ENCODE data around the gene IP6K1. TPM values are rescaled to one million over a fixed set of nuclear protein-coding genes. Genes with fewer than 3 reads are reported as not detected.
"Not testable (repeated sequence)": the region's sequence is repeated elsewhere in the genome, so short reads cannot be mapped to it uniquely, and the experiment has no call there.

IP6K1 gene
- total and polyA plus RNA-seq, 12 donors = 12.3 to 73.9 (median 44.2) TPM

DNA sequence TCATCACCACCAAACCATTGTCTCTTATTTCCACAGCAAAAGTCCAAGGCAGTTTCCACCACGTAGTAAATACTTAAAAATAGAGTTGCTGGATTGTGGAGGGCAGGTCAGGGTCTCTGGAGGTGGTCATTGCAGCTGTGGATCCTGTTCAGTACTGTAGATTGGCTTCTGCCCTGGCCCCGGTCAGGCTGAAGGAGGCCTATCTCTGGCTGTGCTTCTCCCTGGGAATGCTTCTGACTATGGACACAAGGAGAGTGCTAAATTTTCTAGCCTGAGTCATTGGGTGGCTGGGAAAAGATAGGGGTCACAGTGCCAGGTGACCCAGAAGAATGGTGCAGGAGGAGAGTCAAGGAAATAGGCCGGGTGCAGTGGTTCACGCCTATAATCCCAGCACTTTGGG, 36.3 kb downstream of the IP6K1 start:
- Histone ChIP-seq H3K9me3 (replicated peaks in 1 of 3) (no peaks in the 10 kb centered on the region), H3K36me3 (replicated peaks in 1 of 2) (peaks cover 0 to 13% of the 10 kb centered on the region in 2 donors), H3K27ac (peak overlapping the region in 1 of 5 donors; percentile 11), H3K4me3 (no peak overlapping the region), H3K4me1 (replicated peaks in 1 of 2) (peaks cover 7 to 27% of the 10 kb centered on the region in 2 donors), H3K27me3 (no peaks in the 10 kb centered on the region)
- TF ChIP-seq CTCF (IDR thresholded peaks at IDR 0.05) = no peak
- DNase-seq = no peak
- intact Hi-C loops (cut with DNase I) = no loop called here
- 83 to 90% (median 86%) methylated on average over 4 of the region's 4 CpGs for WGBS, 4 donors

DNA sequence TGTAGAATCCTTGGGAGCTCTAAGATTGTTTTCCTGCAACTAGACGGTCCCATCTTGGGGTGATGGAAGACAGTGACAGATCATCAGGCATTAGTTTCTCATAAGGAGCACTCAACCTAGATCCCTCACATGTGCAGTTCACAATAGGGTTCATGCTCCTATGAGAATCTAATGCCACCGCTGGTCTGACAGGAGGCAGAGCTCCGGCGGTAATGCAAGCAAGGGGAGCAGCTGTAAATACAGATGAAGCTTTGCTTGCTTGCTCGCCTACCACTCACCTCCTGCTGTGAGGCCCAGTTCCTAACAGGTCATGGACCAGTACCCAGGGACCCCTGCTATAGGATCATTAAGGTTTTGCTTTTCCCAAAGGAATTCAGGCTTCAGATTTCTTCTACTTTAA, 37.5 kb downstream of the IP6K1 start:
- DNase-seq; H3K27ac ChIP-seq; H3K9me3 ChIP-seq (replicated peaks in 1 of 3); intact Hi-C loops (cut with DNase I); H3K4me3 ChIP-seq; H3K27me3 ChIP-seq: not testable (repeated sequence)
- Histone ChIP-seq H3K36me3 (replicated peaks in 1 of 2) (peaks cover 0 to 13% of the 10 kb centered on the region in 2 donors), H3K4me1 (replicated peaks in 1 of 2) (peaks cover 3 to 16% of the 10 kb centered on the region in 2 donors)
- WGBS, 4 donors = 93 to 96% (median 94%) methylated on average over 4 to 5 of the region's 5 CpGs

GRCh38 chr3:49747792-49748480, 38.4 kb downstream of the IP6K1 start:
- H3K9me3 ChIP-seq (replicated peaks in 1 of 3) = no peaks in the 10 kb centered on the region
- no peak overlapping the region for H3K27ac ChIP-seq
- intact Hi-C loops (cut with DNase I) = no loop called here
- 90 to 91% (median 90%) methylated on average over 13 of the region's 13 CpGs for WGBS, 4 donors
- H3K27me3 ChIP-seq = no peaks in the 10 kb centered on the region
- H3K4me3 ChIP-seq = no peak overlapping the region
- H3K36me3 ChIP-seq (replicated peaks in 1 of 2) = peaks cover 0 to 13% of the 10 kb centered on the region in 2 donors
- peak in 1 of 7 donors; percentile 16 for DNase-seq
- TF ChIP-seq CTCF (IDR thresholded peaks at IDR 0.05) (no peak), POLR2A (IDR thresholded peaks at IDR 0.05) (no peak)
- peaks cover 0 to 8% of the 10 kb centered on the region in 2 donors for H3K4me1 ChIP-seq (replicated peaks in 1 of 2)

- Histone ChIP-seq H3K9me3 (replicated peaks in 1 of 3) (no peaks in the 10 kb centered on the region), H3K27ac (no peak overlapping the region), H3K4me1 (replicated peaks in 1 of 2) (peaks cover 0 to 8% of the 10 kb centered on the region in 2 donors), H3K27me3 (no peaks in the 10 kb centered on the region), H3K36me3 (replicated peaks in 1 of 2) (peaks cover 0 to 13% of the 10 kb centered on the region in 2 donors), H3K4me3 (no peak overlapping the region)
- intact Hi-C loops (cut with DNase I) = no loop called here
- no peak for TF ChIP-seq CTCF (IDR thresholded peaks at IDR 0.05)
- TF ChIP-seq POLR2A (IDR thresholded peaks at IDR 0.05) = no peak
- no peak for DNase-seq
- 85 to 98% (median 90%) methylated on average over 2 of the region's 2 CpGs for whole genome bisulfite sequencing, 4 donors
Measured at GRCh38 chr3:49745986-49746385, 40.4 kb downstream of the IP6K1 start.

DNA sequence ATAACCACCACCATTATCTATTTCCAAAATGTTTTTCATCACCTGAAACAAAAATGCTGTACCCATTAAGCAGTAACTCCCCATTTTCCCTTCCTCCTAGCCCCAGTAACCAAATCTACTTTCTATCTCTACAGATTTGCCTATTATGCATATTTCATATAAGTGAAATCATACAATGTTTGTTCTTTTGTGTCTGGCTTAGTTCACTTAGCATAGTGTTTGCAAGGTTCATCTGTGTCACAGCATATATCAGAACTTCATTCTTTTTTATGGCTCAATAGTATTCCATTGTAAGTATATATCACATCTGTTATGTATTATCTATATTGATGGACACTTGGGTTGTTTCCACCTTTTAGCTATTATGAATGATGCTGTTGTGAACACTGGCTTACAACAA, 45.9 kb downstream of the IP6K1 start:
- Histone ChIP-seq H3K36me3 (replicated peaks in 1 of 2) (peaks cover 0 to 27% of the 10 kb centered on the region in 2 donors), H3K9me3 (replicated peaks in 1 of 3) (no peaks in the 10 kb centered on the region), H3K4me1 (replicated peaks in 1 of 2) (no peaks in the 10 kb centered on the region), H3K4me3 (no peak overlapping the region), H3K27me3 (no peaks in the 10 kb centered on the region), H3K27ac (no peak overlapping the region)
- intact Hi-C loops (cut with DNase I) = no loop called here
- no peak for TF ChIP-seq POLR2A (IDR thresholded peaks at IDR 0.05)
- no peak for TF ChIP-seq CTCF (IDR thresholded peaks at IDR 0.05)
- DNase-seq = no peak
